Testis (tissue), 2 donors: Measurements from ENCODE around the gene ARL15.

Experiments
- CTCF ChIP-seq, 3 experiments: fragments of 450-650 bp in 2 of 3; fragments of 200-600 bp in 1 of 3; sonication (generic) in 1 of 3; IDR thresholded peaks; one replicate each; pipeline ENCODE4 v1.5.1; 2016 to 2019; ENCODE audit warnings: antibody characterized with exemption in 3 of 3, mild to moderate bottlenecking in 2 of 3, moderate library complexity in 1 of 3
- POLR2A ChIP-seq: fragments of 450-650 bp; IDR thresholded peaks from one replicate; pipeline ENCODE4 v1.6.1; 2017; ENCODE audit warnings: antibody characterized with exemption, mild to moderate bottlenecking, moderate library complexity

- TF ChIP-seq POLR2A: no peak
- TF ChIP-seq CTCF (IDR thresholded peaks at IDR 0.05): no peak
Observed at GRCh38 chr5:54013556-54014194, 296.7 kb downstream of the ARL15 start.
